AG09319 (cell line): ENCODE data around the gene ATP13A3.

Source experiments
- DNase-seq: peaks from one replicate; pipeline ENCODE4 v3.0.0-alpha.2; 2010; ENCODE audit warnings: low read depth; ENCODE audit errors: extremely low read depth
- TF ChIP-seq, protein P1 (sequence below): IDR thresholded peaks from 2 replicates; pipeline ENCODE4 v1.5.1; 2011; ENCODE audit warnings: low read depth, mild to moderate bottlenecking, inconsistent platforms, low read length, moderate library complexity

The ATP13A3 gene

DNA sequence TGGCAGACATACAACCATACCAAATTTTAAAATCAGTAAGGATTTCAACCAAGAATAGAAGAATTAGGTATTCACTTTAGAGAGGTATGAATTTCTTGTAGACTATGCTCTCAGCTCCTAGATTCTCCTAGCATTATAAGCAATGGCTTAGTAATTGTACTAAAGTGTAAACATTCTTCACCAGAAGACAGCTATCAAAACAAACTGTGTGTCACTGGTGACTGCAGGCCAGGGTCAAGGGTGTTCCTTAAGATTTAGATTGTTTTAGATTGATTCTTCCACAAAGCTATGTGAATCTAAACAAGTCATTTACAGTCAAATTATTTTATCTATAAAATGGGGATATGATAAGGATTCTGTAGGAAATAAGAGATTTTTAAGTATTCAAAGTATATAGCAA, 64.6 kb downstream of the ATP13A3 start:
- DNase-seq = no peak
- TF ChIP-seq, protein P1, sequence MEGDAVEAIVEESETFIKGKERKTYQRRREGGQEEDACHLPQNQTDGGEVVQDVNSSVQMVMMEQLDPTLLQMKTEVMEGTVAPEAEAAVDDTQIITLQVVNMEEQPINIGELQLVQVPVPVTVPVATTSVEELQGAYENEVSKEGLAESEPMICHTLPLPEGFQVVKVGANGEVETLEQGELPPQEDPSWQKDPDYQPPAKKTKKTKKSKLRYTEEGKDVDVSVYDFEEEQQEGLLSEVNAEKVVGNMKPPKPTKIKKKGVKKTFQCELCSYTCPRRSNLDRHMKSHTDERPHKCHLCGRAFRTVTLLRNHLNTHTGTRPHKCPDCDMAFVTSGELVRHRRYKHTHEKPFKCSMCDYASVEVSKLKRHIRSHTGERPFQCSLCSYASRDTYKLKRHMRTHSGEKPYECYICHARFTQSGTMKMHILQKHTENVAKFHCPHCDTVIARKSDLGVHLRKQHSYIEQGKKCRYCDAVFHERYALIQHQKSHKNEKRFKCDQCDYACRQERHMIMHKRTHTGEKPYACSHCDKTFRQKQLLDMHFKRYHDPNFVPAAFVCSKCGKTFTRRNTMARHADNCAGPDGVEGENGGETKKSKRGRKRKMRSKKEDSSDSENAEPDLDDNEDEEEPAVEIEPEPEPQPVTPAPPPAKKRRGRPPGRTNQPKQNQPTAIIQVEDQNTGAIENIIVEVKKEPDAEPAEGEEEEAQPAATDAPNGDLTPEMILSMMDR = no peak

DNA sequence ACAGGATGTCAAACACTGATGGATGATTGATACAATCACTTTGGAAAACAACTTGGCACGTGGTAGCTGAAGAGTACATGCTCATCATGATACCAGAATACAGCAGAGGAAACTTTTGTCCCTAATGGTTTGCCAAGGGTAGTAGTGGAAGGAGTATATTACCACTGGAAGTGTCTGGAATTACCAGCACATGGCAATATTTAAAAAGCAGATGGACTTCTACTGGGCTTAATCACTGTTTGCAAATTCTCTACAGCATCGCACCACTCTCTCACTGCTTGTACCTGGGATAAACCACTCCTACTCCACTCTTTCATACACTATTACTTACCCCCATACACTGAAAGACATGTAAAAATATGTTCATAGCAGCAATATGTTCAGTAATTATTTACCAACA, 68.1 kb downstream of the ATP13A3 start:
- no peak for DNase-seq
- TF ChIP-seq, protein P1 = no peak

DNA sequence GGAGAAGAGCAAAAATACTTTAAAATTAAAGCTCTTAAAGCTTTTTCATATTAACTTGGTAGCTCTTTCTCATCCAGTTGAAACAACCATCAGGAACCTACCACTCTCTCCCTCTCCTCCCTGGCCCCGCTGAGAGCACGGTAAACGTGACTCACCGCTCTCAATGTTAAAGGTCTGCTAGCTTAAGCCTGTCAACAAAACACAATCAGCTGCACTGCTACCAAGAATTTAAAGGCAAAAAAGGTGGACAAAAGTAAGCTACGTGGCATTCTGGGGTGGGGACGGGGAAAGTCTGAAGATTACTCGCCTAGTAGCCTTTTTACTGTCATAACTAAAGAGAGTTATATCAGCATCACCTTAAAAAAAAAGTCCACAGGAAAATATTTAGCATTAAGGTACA, 79.4 kb downstream of the ATP13A3 start:
- no peak for DNase-seq

DNA sequence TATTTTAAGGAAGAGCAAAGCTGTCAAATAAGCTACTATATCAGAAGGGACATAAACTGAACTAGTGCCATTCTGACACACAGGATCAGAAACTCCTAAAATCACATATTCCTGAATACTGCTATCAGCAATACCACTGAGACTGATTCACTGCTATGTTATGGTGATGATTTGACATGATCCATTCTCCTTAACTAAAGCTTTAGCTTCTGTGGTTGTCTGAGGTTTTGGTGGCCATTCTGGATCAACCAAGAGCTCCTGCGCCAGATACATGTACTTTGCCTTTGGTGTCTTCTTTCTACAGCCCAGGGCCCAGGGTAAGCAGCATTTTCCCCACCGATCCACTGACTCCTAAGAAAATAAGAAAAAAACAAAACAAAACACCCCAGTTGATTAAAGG, 81.0 kb downstream of the ATP13A3 start:
- TF ChIP-seq, protein P1 = no peak
- DNase-seq = no peak

More for the DNA sequence above, 79.4 kb downstream of the ATP13A3 start:
- TF ChIP-seq, protein P1 = no peak

DNA sequence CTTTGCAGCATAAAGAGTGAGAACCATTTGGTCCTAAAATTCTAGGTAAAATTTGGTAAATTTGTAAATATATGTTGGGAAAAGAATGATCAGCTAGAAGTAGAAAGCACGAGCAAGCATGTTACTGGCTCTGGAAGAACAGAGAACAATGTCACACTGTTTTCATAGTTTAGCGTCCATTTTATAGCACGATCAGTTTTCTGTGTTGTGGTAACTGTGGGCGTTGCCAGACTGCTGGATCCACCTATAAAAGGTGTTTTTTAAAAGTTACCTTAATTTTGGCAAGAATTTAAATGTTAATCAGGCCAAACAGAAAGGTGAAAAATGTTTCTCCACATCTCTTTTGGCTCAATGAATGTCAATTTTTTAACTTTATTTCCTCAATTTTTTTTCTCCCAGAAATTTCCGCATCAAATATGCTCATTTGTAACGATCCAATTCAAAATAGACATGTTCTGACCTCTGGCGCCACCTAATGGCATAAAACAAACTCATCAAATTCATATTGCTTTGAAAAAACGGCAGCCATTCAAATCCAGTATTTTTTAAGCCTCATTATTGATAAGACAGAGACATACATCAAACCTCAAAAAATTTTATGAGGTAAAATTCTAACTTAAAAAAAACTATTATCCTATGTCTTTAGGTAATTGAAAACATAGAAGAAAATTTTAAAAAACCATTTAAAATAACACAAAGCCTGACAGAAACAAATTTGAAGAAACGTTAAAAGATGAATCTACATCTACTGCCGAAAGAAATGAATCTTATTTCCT, 82.2 kb downstream of the ATP13A3 start:
- DNase-seq = peak; percentile 31
- TF ChIP-seq, protein P1 = peak; percentile 60

DNA sequence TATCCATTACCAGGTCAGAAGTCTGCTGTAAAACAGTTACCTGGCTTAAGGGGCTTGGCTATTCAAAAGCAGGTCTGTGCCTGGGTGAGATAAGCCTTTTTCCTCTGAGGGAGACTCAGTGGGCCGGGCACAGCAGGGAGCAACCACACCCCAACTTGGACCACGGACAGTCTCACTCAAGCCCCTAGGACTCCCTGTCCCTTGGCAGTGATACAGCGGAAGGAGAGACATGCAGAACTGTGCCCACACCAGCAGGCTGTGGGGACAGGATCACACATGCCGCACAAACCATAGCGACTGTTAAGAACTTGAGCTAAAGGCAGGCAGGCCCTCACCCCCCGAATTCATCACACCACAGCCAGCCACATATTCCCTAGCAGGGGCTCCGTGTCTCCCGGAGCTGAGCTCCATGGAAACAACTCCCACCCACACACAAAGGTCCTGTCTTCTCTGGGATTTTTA, 84.9 kb downstream of the ATP13A3 start:
- no peak for DNase-seq
- TF ChIP-seq, protein P1 = no peak

DNA sequence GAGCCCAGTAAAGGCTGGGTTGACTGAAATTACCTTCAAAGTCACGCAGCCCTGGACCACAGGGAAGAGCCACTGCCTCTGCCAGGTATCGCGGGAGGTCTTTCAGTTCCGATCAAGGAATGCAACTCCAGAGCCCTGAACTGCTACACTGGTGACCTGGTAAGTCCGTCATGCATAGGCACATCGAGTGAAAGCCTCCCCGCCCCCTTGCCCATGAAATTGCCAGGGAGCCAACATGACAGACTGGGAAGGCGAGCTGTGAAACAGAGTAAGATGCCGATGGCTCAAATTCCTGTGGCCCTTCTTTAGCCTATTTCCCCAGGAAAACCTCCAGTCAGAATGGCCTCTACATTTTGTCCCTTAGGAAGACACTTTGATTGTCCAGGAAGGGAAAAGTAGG, 85.5 kb downstream of the ATP13A3 start:
- TF ChIP-seq, protein P1 = no peak
- no peak for DNase-seq
